GM12872 (cell line): ENCODE results near the gene PEX14.

Source experiments
- TF ChIP-seq, protein P1 (sequence below): IDR thresholded peaks from 3 replicates; pipeline ENCODE4 v1.5.1; 2011; ENCODE audit warnings: low read depth, mild to moderate bottlenecking, low read length, moderate library complexity; ENCODE audit not compliant: insufficient read depth

Gene PEX14

DNA sequence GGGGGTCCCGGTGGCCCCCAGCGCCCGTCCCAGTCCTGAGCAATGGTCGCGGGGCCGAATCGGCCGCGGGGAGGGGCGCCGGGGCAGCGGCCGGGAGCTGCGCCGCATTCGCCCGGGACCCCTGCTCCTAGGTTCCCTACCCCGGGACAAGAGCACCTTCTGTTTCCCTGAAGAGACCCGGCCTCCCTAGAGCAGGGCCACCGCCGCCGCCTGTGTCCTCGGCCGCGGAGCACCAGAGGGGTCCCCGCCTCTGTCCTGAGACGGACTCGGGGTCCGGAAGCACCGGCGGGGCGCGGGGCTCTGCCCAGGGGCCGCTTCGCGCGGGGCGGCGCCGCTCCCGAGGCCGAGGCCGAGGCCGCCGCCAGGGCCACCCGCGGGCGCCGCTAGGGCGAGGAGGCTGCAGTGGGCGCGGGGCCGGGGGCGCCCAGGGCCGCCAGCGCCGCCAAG is 163.8 kb downstream of the PEX14 start:
- TF ChIP-seq, protein P1, sequence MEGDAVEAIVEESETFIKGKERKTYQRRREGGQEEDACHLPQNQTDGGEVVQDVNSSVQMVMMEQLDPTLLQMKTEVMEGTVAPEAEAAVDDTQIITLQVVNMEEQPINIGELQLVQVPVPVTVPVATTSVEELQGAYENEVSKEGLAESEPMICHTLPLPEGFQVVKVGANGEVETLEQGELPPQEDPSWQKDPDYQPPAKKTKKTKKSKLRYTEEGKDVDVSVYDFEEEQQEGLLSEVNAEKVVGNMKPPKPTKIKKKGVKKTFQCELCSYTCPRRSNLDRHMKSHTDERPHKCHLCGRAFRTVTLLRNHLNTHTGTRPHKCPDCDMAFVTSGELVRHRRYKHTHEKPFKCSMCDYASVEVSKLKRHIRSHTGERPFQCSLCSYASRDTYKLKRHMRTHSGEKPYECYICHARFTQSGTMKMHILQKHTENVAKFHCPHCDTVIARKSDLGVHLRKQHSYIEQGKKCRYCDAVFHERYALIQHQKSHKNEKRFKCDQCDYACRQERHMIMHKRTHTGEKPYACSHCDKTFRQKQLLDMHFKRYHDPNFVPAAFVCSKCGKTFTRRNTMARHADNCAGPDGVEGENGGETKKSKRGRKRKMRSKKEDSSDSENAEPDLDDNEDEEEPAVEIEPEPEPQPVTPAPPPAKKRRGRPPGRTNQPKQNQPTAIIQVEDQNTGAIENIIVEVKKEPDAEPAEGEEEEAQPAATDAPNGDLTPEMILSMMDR = no peak

- TF ChIP-seq, protein P1 = no peak
These were observed 164.4 kb downstream of the PEX14 start for GRCh38 chr1:10639011-10639774.

GRCh38 chr1:10639775-10640578 is 165.2 kb downstream of the PEX14 start:
- TF ChIP-seq, protein P1 = no peak

DNA sequence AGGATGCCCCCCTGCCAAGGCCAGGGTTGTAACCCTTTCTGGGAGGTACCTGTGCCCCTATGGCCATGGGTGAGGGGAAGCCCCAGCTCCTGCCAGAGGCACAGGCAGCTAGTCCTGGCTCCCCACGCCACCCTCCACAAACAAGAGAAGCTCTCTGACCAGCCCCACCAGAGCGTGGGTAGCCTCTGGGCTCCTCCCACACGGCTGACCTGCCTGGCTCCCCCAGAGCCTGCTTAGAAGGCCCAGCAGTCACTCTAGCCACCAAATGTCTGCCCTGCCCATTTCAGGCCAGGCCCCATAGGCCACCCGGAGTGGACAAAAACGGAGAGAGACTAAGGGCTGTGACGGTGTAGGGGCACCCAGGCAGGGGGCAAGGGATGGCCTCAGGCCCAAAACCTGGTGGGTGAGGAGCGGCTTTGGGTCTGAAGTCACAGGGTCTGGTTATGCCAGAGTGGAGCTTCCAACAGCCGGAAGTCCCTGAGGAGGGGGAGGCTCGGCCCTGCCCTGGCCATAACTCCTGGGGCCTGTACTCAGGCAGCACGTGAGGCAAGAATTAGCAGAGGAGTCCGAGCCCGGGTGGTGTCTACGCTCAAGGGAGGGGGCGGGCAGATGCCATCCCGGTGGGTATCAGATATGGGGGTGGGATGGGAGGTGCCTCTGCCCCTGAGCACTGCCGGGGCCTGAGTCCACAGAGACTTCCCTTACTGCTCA is 166.2 kb downstream of the PEX14 start:
- TF ChIP-seq, protein P1 = no peak

DNA sequence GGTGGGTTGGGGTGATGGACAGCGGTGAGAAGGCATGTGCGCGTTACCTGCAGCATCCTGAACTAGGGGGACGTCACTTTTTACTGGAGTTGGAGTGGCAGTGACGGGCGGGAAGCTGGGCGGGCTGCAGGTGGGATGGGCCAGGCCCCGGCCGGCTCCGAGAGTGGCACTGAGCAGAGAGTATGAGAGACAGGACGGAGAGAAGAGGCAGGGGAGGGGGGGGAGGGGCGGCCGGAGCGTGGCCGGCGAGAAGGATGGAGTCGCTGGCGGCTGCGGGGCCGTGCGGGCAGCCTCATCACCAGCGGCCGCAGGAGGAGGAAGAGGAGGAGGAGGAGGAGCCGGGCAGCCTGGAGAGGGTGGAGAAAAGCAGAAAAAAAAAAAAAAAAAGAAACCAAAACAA is 167.2 kb downstream of the PEX14 start:
- TF ChIP-seq, protein P1 = no peak

- TF ChIP-seq, protein P1 = no peak
These were observed 167.8 kb downstream of the PEX14 start for GRCh38 chr1:10642403-10643080.
